Measurements from ENCODE around the gene CCDC57.
"Not testable (repeated sequence)": the region's sequence is repeated elsewhere in the genome, so short reads cannot be mapped to it uniquely, and the experiment has no call there.

CCDC57 gene

GRCh38 chr17:82177761-82178498, 34.7 kb downstream of the CCDC57 start:
- H3K9me3 Mint-ChIP-seq: no peaks in the 10 kb centered on the region
- H3K27ac Mint-ChIP-seq: no peak overlapping the region
- H3K36me3 Mint-ChIP-seq (ENCODE audit: low read depth): peaks cover 56% of the 10 kb centered on the region
- TF ChIP-seq CTCF (IDR thresholded peaks at IDR 0.05; ENCODE audit: unreplicated experiment in 3 of 3): no peak
- H3K4me3 Mint-ChIP-seq: no peak overlapping the region
- no peaks in the 10 kb centered on the region for H3K4me1 Mint-ChIP-seq
- peaks cover 13% of the 10 kb centered on the region for H3K27me3 Mint-ChIP-seq (ENCODE audit: low read depth)

- Mint-ChIP-seq H3K4me3 (no peak overlapping the region), H3K9me3 (no peaks in the 10 kb centered on the region), H3K27ac (no peak overlapping the region), H3K4me1 (no peaks in the 10 kb centered on the region), H3K36me3 (ENCODE audit: low read depth) (peaks cover 58% of the 10 kb centered on the region), H3K27me3 (ENCODE audit: low read depth) (peaks cover 13% of the 10 kb centered on the region)
- TF ChIP-seq CTCF (IDR thresholded peaks at IDR 0.05; ENCODE audit: unreplicated experiment in 3 of 3): no peak
These were observed 35.4 kb downstream of the CCDC57 start for GRCh38 chr17:82177276-82177675.

GRCh38 chr17:82175951-82176350, 36.7 kb downstream of the CCDC57 start:
- TF ChIP-seq CTCF (IDR thresholded peaks at IDR 0.05; ENCODE audit: unreplicated experiment in 3 of 3): no peak
- H3K4me3 Mint-ChIP-seq: no peak overlapping the region
- no peaks in the 10 kb centered on the region for H3K9me3 Mint-ChIP-seq
- no peaks in the 10 kb centered on the region for H3K4me1 Mint-ChIP-seq
- peaks cover 13% of the 10 kb centered on the region for H3K27me3 Mint-ChIP-seq (ENCODE audit: low read depth)
- no peak overlapping the region for H3K27ac Mint-ChIP-seq
- peaks cover 65% of the 10 kb centered on the region for H3K36me3 Mint-ChIP-seq (ENCODE audit: low read depth)

- Mint-ChIP-seq H3K36me3 (ENCODE audit: low read depth) (peaks cover 72% of the 10 kb centered on the region), H3K27me3 (ENCODE audit: low read depth) (peaks cover 16% of the 10 kb centered on the region), H3K9me3 (no peaks in the 10 kb centered on the region), H3K4me3 (no peak overlapping the region), H3K27ac (no peak overlapping the region), H3K4me1 (no peaks in the 10 kb centered on the region)
- no peak for TF ChIP-seq CTCF (IDR thresholded peaks at IDR 0.05; ENCODE audit: unreplicated experiment in 3 of 3)
These were observed 37.4 kb downstream of the CCDC57 start for GRCh38 chr17:82175201-82175600.

- Mint-ChIP-seq H3K36me3 (ENCODE audit: low read depth) (peaks cover 75% of the 10 kb centered on the region), H3K27me3 (ENCODE audit: low read depth) (peaks cover 21% of the 10 kb centered on the region)
- not testable (repeated sequence) for H3K27ac Mint-ChIP-seq, H3K9me3 Mint-ChIP-seq, H3K4me1 Mint-ChIP-seq, H3K4me3 Mint-ChIP-seq
These were observed 38.4 kb downstream of the CCDC57 start for GRCh38 chr17:82174042-82174857.

GRCh38 chr17:82173351-82174041, 39.1 kb downstream of the CCDC57 start:
- no peaks in the 10 kb centered on the region for H3K9me3 Mint-ChIP-seq
- H3K27me3 Mint-ChIP-seq (ENCODE audit: low read depth): peaks cover 21% of the 10 kb centered on the region
- no peak overlapping the region for H3K27ac Mint-ChIP-seq
- peaks cover 78% of the 10 kb centered on the region for H3K36me3 Mint-ChIP-seq (ENCODE audit: low read depth)
- no peak for TF ChIP-seq CTCF (IDR thresholded peaks at IDR 0.05; ENCODE audit: unreplicated experiment in 3 of 3)
- H3K4me3 Mint-ChIP-seq: no peak overlapping the region
- no peaks in the 10 kb centered on the region for H3K4me1 Mint-ChIP-seq

Data from nephron (organoid).